Heart left ventricle (tissue), 16 donors: ENCODE results near the gene TAGLN2. TPM values are rescaled to one million over a fixed set of nuclear protein-coding genes. Genes with fewer than 3 reads are reported as not detected.

ENCODE experiments used
- ATAC-seq, 4 donors: fragments of 200-7000 bp; cut with Tn5 transposase; one replicate each; pipeline ENCODE4 v1.9.1; 2020 to 2022; ENCODE audit warnings: moderate library complexity in 4 of 4, mild to moderate bottlenecking in 3 of 4, moderate number of reproducible peaks in 1 of 4
- DNase-seq, 5 donors: peaks; one replicate each; pipeline ENCODE4 v3.0.0-alpha.2; 2020
- H3K27ac ChIP-seq, 12 donors: fragments of 200-600 bp; sonication (generic) in 4 of 12; one replicate each; pipeline versions ENCODE4 v1.5.0 to v1.8.0; 2016 to 2022; ENCODE audit warnings: mild to moderate bottlenecking in 2 of 12
- H3K27me3 ChIP-seq, 9 donors: fragments of 200-600 bp; sonication (generic) in 2 of 9; one replicate each; pipeline versions ENCODE4 v1.5.1 to v1.8.0; 2016 to 2022; ENCODE audit warnings: mild to moderate bottlenecking in 3 of 9
- H3K36me3 ChIP-seq, 9 donors: fragments of 200-600 bp; sonication (generic) in 2 of 9; one replicate each; pipeline versions ENCODE4 v1.5.0 to v1.8.0; 2018 to 2022; ENCODE audit warnings: mild to moderate bottlenecking in 2 of 9
- H3K4me1 ChIP-seq, 12 donors: fragments of 200-600 bp; sonication (generic) in 4 of 12; one replicate each; pipeline versions ENCODE4 v1.5.0 to v1.8.0; 2016 to 2022; ENCODE audit warnings: mild to moderate bottlenecking in 3 of 12
- H3K4me3 ChIP-seq, 12 donors: fragments of 200-600 bp; sonication (generic) in 4 of 12; one replicate each; pipeline versions ENCODE4 v1.5.0 to v1.8.0; 2017 to 2022; ENCODE audit warnings: mild to moderate bottlenecking in 9 of 12, moderate library complexity in 4 of 12
- H3K9me3 ChIP-seq, 12 donors: fragments of 200-600 bp; sonication (generic) in 4 of 12; one replicate each; pipeline versions ENCODE4 v1.5.0 to v1.8.0; 2016 to 2022; ENCODE audit warnings: mild to moderate bottlenecking in 1 of 12
- POLR2A ChIP-seq, 2 donors: fragments of 450-650 bp; IDR thresholded peaks; one replicate each; pipeline ENCODE4 v1.6.1; 2017; ENCODE audit warnings: antibody characterized with exemption in 2 of 2, mild to moderate bottlenecking in 2 of 2, moderate library complexity in 2 of 2
- WGBS, 4 donors: extraction: QIAGEN DNeasy Blood & Tissue Kit in 2 of 4; methylation state at CpG; one replicate each; pipeline versions ENCODE4 v1.1.5 to v1.1.7; 2013 to 2018; 5-methylcytosine and 5-hydroxymethylcytosine counted together
- intact Hi-C, 10 donors: fragments of 100-400 bp; cut with DNase I; formaldehyde crosslinking; loops; one replicate each; pipeline versions ENCODE4 v1.11.1 to v1.14.2; 2022
- microRNA-seq, 4 donors: library from miRNA; unstranded; fragments of <30 nt; microRNA quantifications; one replicate each; pipeline versions ENCODE4 to v1.2.0, GENCODE V29; 2017 to 2020
- polyA plus RNA-seq, 2 donors: library from polyadenylated mRNA; stranded (reverse); fragments of 200-250 nt; gene quantifications; one replicate each; pipeline ENCODE4 v1.2.3, GENCODE V29; 2013
- total RNA-seq, 9 donors: library from RNA; depleted of rRNA in 2 of 9; stranded (reverse); fragments of >200 nt in 2 of 9; fragmentation: NEBNext Ultra II Directional in 3 of 9; extraction: Animal tissue kit (Norgen Biotek cat#: 25700) in 3 of 9; gene quantifications; one replicate each; pipeline versions ENCODE4 v1.1.0 to v1.2.4, GENCODE V29; 2016 to 2023
- TF ChIP-seq, protein P1 (sequence below), 12 donors: fragments of 200-600 bp; sonication (generic) in 4 of 12; IDR thresholded peaks; one replicate each; pipeline versions ENCODE4 v1.5.0 to v1.8.0; 2018 to 2022; ENCODE audit warnings: antibody characterized with exemption in 12 of 12, mild to moderate bottlenecking in 5 of 12
- donor health status: ischemic (EF 13 %, LVEDD 7.1; RV severe dilation, severe dysfunction).
- donor health status: healthy with polysubstance abuse.
- donor health status: DM: no; HTN: yes; CAD: no.
- donor health status: DM: no; HTN: no; CAD: no.
- donor health status: ischemic (EF 25% LVEDD 6.9; RV normal size, moderate dysfunction).
- donor health status: ischemic (EF 25% LVEDD 5.7; RV mildly dilated, moderate dysfunction).
- donor health status: healthy.
- donor health status: DM: yes; HTN: yes; CAD: no.
- donor health status: ischemic (EF 35%, LVEDD 5.7; RV mildly dilated, moderate dysfunction).
- donor health status: nonischemic (EF 11% LVEDD 7.7; RV severe dilation, severe dysfunction).
- donor health status: DM: yes; HTN: yes; CAD: no.
- donor health status: PGD.
- donor health status: ischemic (EF 29% LVEDD 5.4; RV normal size, mild dysfunction).
- donor health status: nonischemic (EF 23%, LVEDD 6.1; RV moderate dilation, normal function).

The TAGLN2 gene
- total and polyA plus RNA-seq, 11 donors, result 84.3 to 246 (median 131) TPM

GRCh38 chr1:159870704-159871103, 54.6 kb downstream of the TAGLN2 start:
- TF ChIP-seq, protein P1, sequence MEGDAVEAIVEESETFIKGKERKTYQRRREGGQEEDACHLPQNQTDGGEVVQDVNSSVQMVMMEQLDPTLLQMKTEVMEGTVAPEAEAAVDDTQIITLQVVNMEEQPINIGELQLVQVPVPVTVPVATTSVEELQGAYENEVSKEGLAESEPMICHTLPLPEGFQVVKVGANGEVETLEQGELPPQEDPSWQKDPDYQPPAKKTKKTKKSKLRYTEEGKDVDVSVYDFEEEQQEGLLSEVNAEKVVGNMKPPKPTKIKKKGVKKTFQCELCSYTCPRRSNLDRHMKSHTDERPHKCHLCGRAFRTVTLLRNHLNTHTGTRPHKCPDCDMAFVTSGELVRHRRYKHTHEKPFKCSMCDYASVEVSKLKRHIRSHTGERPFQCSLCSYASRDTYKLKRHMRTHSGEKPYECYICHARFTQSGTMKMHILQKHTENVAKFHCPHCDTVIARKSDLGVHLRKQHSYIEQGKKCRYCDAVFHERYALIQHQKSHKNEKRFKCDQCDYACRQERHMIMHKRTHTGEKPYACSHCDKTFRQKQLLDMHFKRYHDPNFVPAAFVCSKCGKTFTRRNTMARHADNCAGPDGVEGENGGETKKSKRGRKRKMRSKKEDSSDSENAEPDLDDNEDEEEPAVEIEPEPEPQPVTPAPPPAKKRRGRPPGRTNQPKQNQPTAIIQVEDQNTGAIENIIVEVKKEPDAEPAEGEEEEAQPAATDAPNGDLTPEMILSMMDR (IDR thresholded peaks at IDR 0.05), result no peak
- no peak for TF ChIP-seq POLR2A (IDR thresholded peaks at IDR 0.05)
- H3K27ac ChIP-seq, result no peak overlapping the region
- H3K27me3 ChIP-seq, result peaks cover 0 to 16% (median 0%) of the 10 kb centered on the region in 9 donors
- ATAC-seq (no peak), DNase-seq (no peak)
- 86 to 91% (median 89%) methylated on average over 5 of the region's 5 CpGs for WGBS, 4 donors
- H3K4me3 ChIP-seq, result no peak overlapping the region
- no peaks in the 10 kb centered on the region for H3K9me3 ChIP-seq
- intact Hi-C loops, result no loop called here
- peaks cover 0 to 18% (median 11%) of the 10 kb centered on the region in 12 donors for H3K4me1 ChIP-seq
- H3K36me3 ChIP-seq, result no peaks in the 10 kb centered on the region

GRCh38 chr1:159869607-159870006, 55.7 kb downstream of the TAGLN2 start:
- no peak overlapping the region for H3K4me3 ChIP-seq
- H3K4me1 ChIP-seq, result peaks cover 0 to 18% (median 11%) of the 10 kb centered on the region in 12 donors
- H3K27ac ChIP-seq, result no peak overlapping the region
- WGBS, 4 donors, result 70 to 79% (median 76%) methylated on average over 1 of the region's 1 CpG
- no peaks in the 10 kb centered on the region for H3K9me3 ChIP-seq
- no peaks in the 10 kb centered on the region for H3K36me3 ChIP-seq
- DNase-seq (no peak), ATAC-seq (no peak)
- intact Hi-C loops, result no loop called here
- no peak for TF ChIP-seq POLR2A (IDR thresholded peaks at IDR 0.05)
- TF ChIP-seq, protein P1 (IDR thresholded peaks at IDR 0.05), result no peak
- H3K27me3 ChIP-seq, result peaks cover 0 to 16% (median 0%) of the 10 kb centered on the region in 9 donors

GRCh38 chr1:159869173-159869572, 56.1 kb downstream of the TAGLN2 start:
- Histone ChIP-seq H3K4me1 (peaks cover 0 to 18% (median 11%) of the 10 kb centered on the region in 12 donors), H3K4me3 (no peak overlapping the region), H3K27ac (no peak overlapping the region), H3K36me3 (no peaks in the 10 kb centered on the region), H3K27me3 (peaks cover 0 to 16% (median 0%) of the 10 kb centered on the region in 9 donors), H3K9me3 (no peaks in the 10 kb centered on the region)
- WGBS, 4 donors, result 66 to 81% (median 70%) methylated on average over 4 of the region's 4 CpGs
- ATAC-seq, result no peak
- no peak for TF ChIP-seq POLR2A (IDR thresholded peaks at IDR 0.05)
- TF ChIP-seq, protein P1 (IDR thresholded peaks at IDR 0.05), result no peak
- intact Hi-C loops, result no loop called here
- no peak for DNase-seq

- TF ChIP-seq, protein P1 (IDR thresholded peaks at IDR 0.05), result no peak
- TF ChIP-seq POLR2A (IDR thresholded peaks at IDR 0.05), result no peak
- Histone ChIP-seq H3K4me3 (no peak overlapping the region), H3K4me1 (peaks cover 0 to 18% (median 11%) of the 10 kb centered on the region in 12 donors), H3K27ac (no peak overlapping the region), H3K36me3 (no peaks in the 10 kb centered on the region), H3K9me3 (no peaks in the 10 kb centered on the region), H3K27me3 (peaks cover 0 to 16% (median 0%) of the 10 kb centered on the region in 9 donors)
- WGBS, 4 donors, result 61 to 84% (median 71%) methylated on average over 3 of the region's 3 CpGs
- intact Hi-C loops, result no loop called here
- DNase-seq (no peak), ATAC-seq (no peak)
Observed at GRCh38 chr1:159868766-159869165, 56.5 kb downstream of the TAGLN2 start.

Small RNA genes lying within 50 kb of the gene (microRNA-seq; reads per million reads assigned to microRNA genes)
- 0 reads per million in 4 donors for gene MIR4259

Other genes starting within 250 kb of the TAGLN2 start
- gene CRP, start 210.9 kb downstream of the TAGLN2 start, total RNA-seq, result under 1 TPM in 3 of 9 donors, not detected in 6; 0.12 to 0.35 (median 0.29) TPM
- under 1 TPM in 1 of 2 donors, not detected in 1; 0.35 TPM for gene CRP, start 210.9 kb downstream of the TAGLN2 start, polyA plus RNA-seq
- gene DUSP23, start 144.5 kb downstream of the TAGLN2 start, total RNA-seq, result 10 to 100 TPM in 8 of 9 donors, 1 to 10 TPM in 1; 10.0 to 30.3 (median 18.8) TPM
- 10 to 100 TPM; 36.6 to 59.2 TPM for gene DUSP23, start 144.5 kb downstream of the TAGLN2 start, polyA plus RNA-seq
- 1 to 10 TPM in 2 of 9 donors, under 1 TPM in 1, not detected in 6; 0.21 to 2.0 (median 1.9) TPM for gene FCRL6, start 123.1 kb downstream of the TAGLN2 start, total RNA-seq
- not detected for gene FCRL6, start 123.1 kb downstream of the TAGLN2 start, polyA plus RNA-seq
- 10 to 100 TPM in 1 of 9 donors, 1 to 10 TPM in 7, under 1 TPM in 1; 0.79 to 44.9 (median 1.8) TPM for gene SLAMF8, start 98.6 kb downstream of the TAGLN2 start, total RNA-seq
- 1 to 10 TPM in 1 of 2 donors, under 1 TPM in 1; 0.50 to 1.5 TPM for gene SLAMF8, start 98.6 kb downstream of the TAGLN2 start, polyA plus RNA-seq
- gene VSIG8, start 62.9 kb downstream of the TAGLN2 start, total RNA-seq, result not detected
- under 1 TPM in 1 of 2 donors, not detected in 1; 0.27 TPM for gene VSIG8, start 62.9 kb downstream of the TAGLN2 start, polyA plus RNA-seq
- 1 to 10 TPM in 1 of 9 donors, under 1 TPM in 6, not detected in 2; 0.31 to 1.8 (median 0.62) TPM for gene CFAP45, start 25.3 kb downstream of the TAGLN2 start, total RNA-seq
- 1 to 10 TPM in 1 of 2 donors, under 1 TPM in 1; 0.29 to 1.3 TPM for gene CFAP45, start 25.3 kb downstream of the TAGLN2 start, polyA plus RNA-seq
- gene IGSF9, start 20.1 kb upstream of the TAGLN2 start, total RNA-seq, result 1 to 10 TPM in 1 of 9 donors, under 1 TPM in 3, not detected in 5; 0.10 to 4.8 (median 0.12) TPM
- under 1 TPM in 1 of 2 donors, not detected in 1; 0.06 TPM for gene IGSF9, start 20.1 kb upstream of the TAGLN2 start, polyA plus RNA-seq
- under 1 TPM in 1 of 9 donors, not detected in 8; 0.88 TPM for gene SLAMF9, start 28.7 kb upstream of the TAGLN2 start, total RNA-seq
- gene SLAMF9, start 28.7 kb upstream of the TAGLN2 start, polyA plus RNA-seq, result under 1 TPM in 1 of 2 donors, not detected in 1; 0.24 TPM
- 1 to 10 TPM; 1.7 to 4.1 (median 2.5) TPM for gene PIGM, start 106.5 kb upstream of the TAGLN2 start, total RNA-seq
- gene PIGM, start 106.5 kb upstream of the TAGLN2 start, polyA plus RNA-seq, result 1 to 10 TPM; 1.6 to 2.1 TPM
- 1 to 10 TPM in 1 of 9 donors, under 1 TPM in 1, not detected in 7; 0.48 to 1.1 TPM for gene KCNJ10, start 144.7 kb upstream of the TAGLN2 start, total RNA-seq
- under 1 TPM in 1 of 2 donors, not detected in 1; 0.08 TPM for gene KCNJ10, start 144.7 kb upstream of the TAGLN2 start, polyA plus RNA-seq
- under 1 TPM in 2 of 9 donors, not detected in 7; 0.06 to 0.29 TPM for gene KCNJ9, start 156.0 kb upstream of the TAGLN2 start, total RNA-seq
- under 1 TPM in 1 of 2 donors, not detected in 1; 0.08 TPM for gene KCNJ9, start 156.0 kb upstream of the TAGLN2 start, polyA plus RNA-seq
- 10 to 100 TPM; 23.1 to 49.3 (median 24.8) TPM for gene IGSF8, start 173.1 kb upstream of the TAGLN2 start, total RNA-seq
- gene IGSF8, start 173.1 kb upstream of the TAGLN2 start, polyA plus RNA-seq, result 10 to 100 TPM; 15.0 to 30.3 TPM
- 100 to 1,000 TPM; 115 to 393 (median 280) TPM for gene ATP1A2, start 190.3 kb upstream of the TAGLN2 start, total RNA-seq
- gene ATP1A2, start 190.3 kb upstream of the TAGLN2 start, polyA plus RNA-seq, result 10 to 100 TPM; 29.5 to 79.3 TPM
- 1 to 10 TPM in 1 of 9 donors, under 1 TPM in 3, not detected in 5; 0.09 to 1.3 (median 0.29) TPM for gene ATP1A4, start 226.1 kb upstream of the TAGLN2 start, total RNA-seq
- under 1 TPM in 1 of 2 donors, not detected in 1; 0.12 TPM for gene ATP1A4, start 226.1 kb upstream of the TAGLN2 start, polyA plus RNA-seq